Measurements from ENCODE around the gene IL31.

IL31 gene

GRCh38 chr12:122174155-122174845 is at the start of gene IL31:
TSS of gene IL31 (minus strand) at chr12:122174221. CDS start at chr12:122174172, 49 bp downstream.
- Histone ChIP-seq H3K4me1 (no peaks in the 10 kb centered on the region), H3K27ac (no peak within 1 kb of the TSS), H3K9me3 (no peaks in the 10 kb centered on the region), H3K36me3 (no peaks in the 10 kb centered on the region), H3K4me3 (no peak within 1 kb of the TSS), H3K27me3 (peaks cover 0 to 16% of the 10 kb centered on the region in 2 donors)
- DNase-seq, result no peak
- intact Hi-C loops (cut with DNase I; ENCODE audit: low total_unique reads), result no loop called here
- TF ChIP-seq CTCF (IDR thresholded peaks at IDR 0.05), result no peak

- no peaks in the 10 kb centered on the region for H3K27me3 ChIP-seq
- no peaks in the 10 kb centered on the region for H3K4me1 ChIP-seq
- TF ChIP-seq CTCF (IDR thresholded peaks at IDR 0.05), result no peak
- H3K36me3 ChIP-seq, result peaks cover 79 to 99% (median 95%) of the 10 kb centered on the region in 3 donors
- no peaks in the 10 kb centered on the region for H3K9me3 ChIP-seq
- intact Hi-C loops (cut with DNase I; ENCODE audit: low total_unique reads), result no loop called here
- H3K27ac ChIP-seq, result no peak overlapping the region
- DNase-seq, result no peak
- no peak overlapping the region for H3K4me3 ChIP-seq
Observed at GRCh38 chr12:122216445-122216844, 42.4 kb upstream of the IL31 start.

GRCh38 chr12:122215771-122216170 is 41.8 kb upstream of the IL31 start:
- H3K9me3 ChIP-seq, result no peaks in the 10 kb centered on the region
- no peaks in the 10 kb centered on the region for H3K27me3 ChIP-seq
- no peak for DNase-seq
- no peak overlapping the region for H3K4me3 ChIP-seq
- no peak overlapping the region for H3K27ac ChIP-seq
- peaks cover 83 to 99% (median 94%) of the 10 kb centered on the region in 3 donors for H3K36me3 ChIP-seq
- no peak for TF ChIP-seq CTCF (IDR thresholded peaks at IDR 0.05)
- intact Hi-C loops (cut with DNase I; ENCODE audit: low total_unique reads), result no loop called here
- no peaks in the 10 kb centered on the region for H3K4me1 ChIP-seq

- DNase-seq, result no peak
- H3K27me3 ChIP-seq, result peaks cover 2 to 22% of the 10 kb centered on the region in 2 donors
- no peaks in the 10 kb centered on the region for H3K9me3 ChIP-seq
- H3K27ac ChIP-seq, result no peak overlapping the region
- intact Hi-C loops (cut with DNase I; ENCODE audit: low total_unique reads), result no loop called here
- no peak for TF ChIP-seq CTCF (IDR thresholded peaks at IDR 0.05)
- H3K36me3 ChIP-seq, result peaks cover 54 to 69% (median 59%) of the 10 kb centered on the region in 3 donors
- H3K4me1 ChIP-seq, result peaks cover 0 to 20% (median 15%) of the 10 kb centered on the region in 4 donors
- H3K4me3 ChIP-seq, result no peak overlapping the region
Observed at GRCh38 chr12:122208073-122208820, 34.2 kb upstream of the IL31 start.

GRCh38 chr12:122207391-122207790 is 33.4 kb upstream of the IL31 start:
- Histone ChIP-seq H3K4me3 (no peak overlapping the region), H3K27me3 (peaks cover 2 to 31% of the 10 kb centered on the region in 2 donors), H3K27ac (no peak overlapping the region), H3K36me3 (peaks cover 47 to 61% (median 51%) of the 10 kb centered on the region in 3 donors), H3K4me1 (peaks cover 0 to 27% (median 20%) of the 10 kb centered on the region in 4 donors), H3K9me3 (no peaks in the 10 kb centered on the region)
- intact Hi-C loops (cut with DNase I; ENCODE audit: low total_unique reads), result no loop called here
- DNase-seq, result no peak
- TF ChIP-seq CTCF (IDR thresholded peaks at IDR 0.05), result no peak
